ENCODE results near the gene SYNE1.
"Not testable (repeated sequence)": the region's sequence is repeated elsewhere in the genome, so short reads cannot be mapped to it uniquely, and the experiment has no call there.

The SYNE1 gene

GRCh38 chr6:152356662-152357061 is 280.5 kb downstream of the SYNE1 start:
- DNase-seq, result no peak

GRCh38 chr6:152356016-152356415 is 281.1 kb downstream of the SYNE1 start:
- no peak for DNase-seq

- no peak for DNase-seq
Measured at GRCh38 chr6:152355166-152355565, 282.0 kb downstream of the SYNE1 start.

- DNase-seq, result no peak
Measured at GRCh38 chr6:152353440-152353839, 283.7 kb downstream of the SYNE1 start.

GRCh38 chr6:152351742-152352141 is 285.4 kb downstream of the SYNE1 start:
- no peak for DNase-seq

DNA sequence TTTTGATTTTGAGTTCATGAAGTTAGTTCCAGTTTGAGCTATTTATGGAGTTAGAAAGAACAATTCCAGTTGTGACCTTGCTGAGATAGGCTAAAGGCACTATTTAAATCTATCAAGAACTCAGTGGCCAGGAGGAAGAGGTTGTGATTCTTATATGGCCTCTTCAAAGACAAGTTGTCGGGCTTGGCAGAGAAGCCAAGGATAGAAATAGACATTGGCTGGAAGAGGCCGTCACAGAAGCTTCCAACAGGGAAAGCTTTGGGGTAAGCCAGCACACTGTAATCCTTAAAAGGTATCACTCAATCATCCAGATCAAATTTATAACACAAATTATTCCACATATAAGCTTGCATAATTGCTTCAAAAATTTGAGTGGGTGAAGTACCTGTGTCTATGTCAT is 286.1 kb downstream of the SYNE1 start:
- no peak for DNase-seq

DNA sequence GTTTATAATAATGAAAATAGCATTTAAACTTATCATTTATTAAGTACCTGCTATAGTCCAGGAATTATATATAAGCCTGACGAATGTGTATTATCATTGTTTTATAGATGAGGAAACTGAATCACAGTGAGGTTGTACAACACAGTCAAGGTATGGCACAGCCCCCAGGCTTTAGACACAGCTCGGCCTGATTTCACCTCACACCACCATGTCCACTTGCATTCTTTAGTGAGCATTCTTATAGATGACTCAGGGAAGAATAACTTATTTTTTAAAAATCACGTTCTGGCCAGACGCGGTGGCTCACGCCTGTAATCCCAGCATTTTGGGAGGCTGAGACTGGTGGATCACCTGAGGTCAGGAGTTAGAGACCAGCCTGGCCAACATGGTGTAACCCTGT is 289.0 kb downstream of the SYNE1 start:
- no peak for DNase-seq

DNA sequence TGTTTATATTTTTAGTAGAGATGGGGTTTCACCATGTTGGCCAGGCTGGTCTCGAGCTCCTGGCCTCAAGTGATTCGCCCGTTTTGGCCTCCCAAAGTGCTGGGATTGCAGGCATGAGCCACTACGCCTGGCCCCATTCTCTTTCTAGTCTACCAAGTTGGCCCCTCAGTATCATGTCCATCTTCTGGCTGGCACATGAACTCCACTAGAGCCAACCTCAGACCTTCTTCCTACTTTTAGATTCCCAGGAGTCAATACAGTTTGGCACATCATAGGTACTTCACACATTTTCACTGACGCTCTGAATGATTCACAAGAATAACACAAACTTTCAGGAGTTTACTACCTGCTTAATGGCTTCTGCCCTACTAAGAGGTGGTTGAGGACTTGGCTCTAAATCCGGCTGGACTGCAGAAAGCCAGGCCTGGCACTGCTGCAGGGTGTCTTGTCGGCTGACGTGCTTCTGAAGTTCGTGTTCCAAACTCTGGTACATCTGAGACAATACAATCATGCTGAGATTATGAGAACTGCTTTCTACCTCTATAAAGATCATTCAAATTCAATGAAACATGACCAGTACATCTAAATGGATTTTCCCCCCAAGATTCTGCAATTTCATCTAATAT is 293.3 kb downstream of the SYNE1 start:
- DNase-seq, result no peak

GRCh38 chr6:152341596-152341995 is 295.6 kb downstream of the SYNE1 start:
- DNase-seq, result no peak

GRCh38 chr6:152338335-152339125 is 298.6 kb downstream of the SYNE1 start:
- no peak for DNase-seq

- DNase-seq, result no peak
Measured at GRCh38 chr6:152334555-152334954, 302.6 kb downstream of the SYNE1 start.

- no peak for DNase-seq
Measured at GRCh38 chr6:152330961-152331360, 306.2 kb downstream of the SYNE1 start.

DNA sequence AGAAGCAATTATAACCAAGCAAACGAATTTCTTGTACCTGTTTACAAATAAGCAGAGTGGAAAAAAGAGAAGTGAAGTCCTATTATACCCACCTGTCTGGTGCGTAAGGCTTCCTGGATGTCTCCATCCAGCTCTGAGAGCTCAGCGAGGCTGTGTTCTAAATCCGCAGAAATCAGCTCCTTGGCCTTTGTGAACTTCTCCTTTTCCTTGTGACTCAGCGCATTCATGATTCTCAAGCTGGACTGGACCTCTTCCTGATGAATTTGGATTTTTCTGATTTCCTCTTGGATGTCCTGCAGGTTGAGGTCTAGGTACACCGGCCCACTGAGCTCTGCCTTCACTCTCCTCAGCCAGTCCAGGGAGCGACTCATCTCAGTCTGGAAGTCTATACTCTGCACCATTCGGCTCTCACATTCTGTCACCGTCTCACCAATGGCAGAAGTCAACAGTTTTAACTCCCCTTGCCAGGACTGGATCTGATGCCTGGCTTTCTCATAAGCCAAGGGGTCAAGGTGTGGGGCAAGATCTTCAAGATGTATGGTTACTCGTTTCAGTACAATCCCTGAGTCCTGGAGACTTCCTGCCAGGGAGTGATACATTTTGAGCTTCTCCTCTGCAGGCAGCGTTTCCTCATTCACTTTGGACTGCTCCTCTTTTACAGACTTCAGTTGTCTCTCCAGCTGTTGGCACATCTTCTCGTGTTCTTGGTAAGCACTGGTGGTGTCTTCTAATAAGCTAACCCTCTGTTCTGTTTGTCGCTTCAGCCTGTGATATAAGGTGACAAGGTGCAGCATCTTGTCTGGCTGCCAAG is 307.3 kb downstream of the SYNE1 start:
- no peak for DNase-seq

- not testable (repeated sequence) for DNase-seq
Measured at GRCh38 chr6:152328200-152328599, 309.0 kb downstream of the SYNE1 start.

DNA sequence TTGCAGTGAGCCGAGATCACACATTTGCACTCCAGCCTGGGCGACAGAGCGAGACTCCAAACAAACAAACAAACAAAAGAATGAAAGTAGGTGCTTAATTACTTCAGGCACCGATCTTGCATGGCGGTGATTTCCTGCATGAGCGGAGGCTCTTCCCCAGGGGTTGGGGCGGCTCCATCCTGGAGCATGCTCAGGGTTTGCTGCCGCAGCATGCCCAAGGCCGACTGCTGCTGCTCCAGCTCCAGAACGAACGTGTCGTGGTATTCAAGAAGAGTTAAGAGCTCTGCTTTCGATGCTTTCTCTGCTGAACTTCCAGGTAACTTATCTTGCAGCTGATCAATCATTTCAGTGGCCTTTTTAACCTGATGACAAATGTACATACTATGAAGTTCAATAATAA is 313.8 kb downstream of the SYNE1 start:
- DNase-seq, result no peak

DNA sequence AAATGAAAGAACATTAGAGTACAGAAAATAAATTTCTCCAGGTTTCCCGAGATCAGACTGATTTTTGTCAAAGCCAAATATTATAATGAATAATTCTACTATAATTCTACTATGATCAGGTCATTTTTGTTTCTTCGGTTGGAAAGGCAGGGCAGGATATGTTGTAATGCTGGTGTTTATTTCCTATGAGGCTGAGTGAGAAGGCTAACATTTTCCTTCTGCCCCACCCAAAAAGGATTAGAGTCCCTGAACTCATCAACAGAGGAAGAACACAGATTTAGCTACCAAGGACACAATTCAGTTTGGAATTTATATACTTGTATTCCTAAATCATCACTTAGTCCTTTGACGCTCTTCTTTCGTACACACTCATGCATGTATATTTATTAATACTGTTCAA is 318.9 kb downstream of the SYNE1 start:
- DNase-seq, result no peak

GRCh38 chr6:152316024-152316423 is 321.1 kb downstream of the SYNE1 start:
- no peak for DNase-seq

DNA sequence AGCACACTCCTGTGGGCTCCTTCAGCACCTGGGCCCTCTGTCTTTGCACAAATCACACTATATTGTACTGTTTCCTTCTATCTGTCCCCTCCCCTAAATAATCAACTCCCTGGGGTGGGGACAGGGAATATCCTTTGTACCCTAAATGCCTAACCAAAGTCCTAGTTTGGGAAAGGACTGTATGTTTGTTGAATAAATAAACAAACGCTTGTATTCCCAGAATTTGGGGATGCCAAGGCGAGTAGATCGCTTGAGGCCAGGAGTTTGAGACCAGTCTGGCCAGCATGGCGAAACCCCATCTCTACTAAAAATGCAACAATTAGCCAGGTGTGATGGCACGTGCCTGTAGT is 322.7 kb downstream of the SYNE1 start:
- no peak for DNase-seq

- DNase-seq, result no peak
Measured at GRCh38 chr6:152313542-152314482, 323.4 kb downstream of the SYNE1 start.

DNA sequence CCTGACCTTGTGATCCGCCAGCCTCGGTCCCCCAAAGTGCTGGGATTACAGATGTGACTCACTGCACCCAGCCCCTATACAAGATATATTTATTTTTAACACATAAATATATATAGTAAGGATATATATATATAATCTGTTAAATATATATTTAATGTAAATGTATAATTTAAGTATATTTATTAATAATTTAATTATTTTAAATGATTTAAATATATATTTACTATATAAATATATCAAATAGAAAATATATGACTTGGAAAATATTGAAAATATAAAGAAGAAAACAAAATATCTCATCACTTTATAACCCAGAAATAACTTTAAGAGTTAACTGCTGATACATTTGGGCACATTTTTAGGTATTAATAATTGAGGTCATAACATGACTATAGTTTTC is 324.7 kb downstream of the SYNE1 start:
- no peak for DNase-seq

DNA sequence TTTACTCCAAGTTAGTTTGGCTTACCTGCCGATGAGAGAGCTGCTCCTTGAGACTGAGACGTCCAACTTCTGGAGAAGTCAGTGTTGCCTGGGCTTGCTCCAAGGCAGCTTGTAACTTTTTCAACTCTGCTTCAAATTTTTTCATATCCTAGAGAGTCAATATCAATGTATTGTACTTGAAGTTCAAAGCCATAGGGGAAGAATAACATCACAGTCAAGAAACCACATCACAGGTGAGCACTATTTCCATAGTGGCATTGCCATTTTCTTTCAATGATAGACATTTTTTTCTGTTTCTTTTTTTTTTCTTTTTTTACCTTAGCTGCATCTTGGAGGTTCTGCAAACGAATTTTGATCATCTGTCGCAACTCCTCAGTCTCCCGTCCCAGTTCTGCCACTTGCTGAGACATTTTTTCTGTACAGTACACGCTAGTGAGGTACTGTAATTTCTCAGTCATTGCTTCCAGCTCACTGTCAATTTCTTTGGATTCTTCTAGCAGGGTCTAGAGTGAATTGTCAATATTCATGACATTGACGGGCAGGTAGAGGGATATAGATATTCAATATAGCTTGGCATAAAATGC is 326.7 kb downstream of the SYNE1 start:
- no peak for DNase-seq

- DNase-seq, result no peak
Measured at GRCh38 chr6:152309648-152310047, 327.5 kb downstream of the SYNE1 start.
